WTC11 (cell line): ENCODE data around the gene FGF8.

Experiments used
- CBFB ChIP-seq: sonication (generic); formaldehyde crosslinking; IDR thresholded peaks from 2 replicates; pipeline ENCODE4 v1.8.1; 2022; ENCODE audit warnings: mild to moderate bottlenecking, low read depth, missing genetic modification reagents
- NR1H2 ChIP-seq: sonication (generic); formaldehyde crosslinking; IDR thresholded peaks from 2 replicates; pipeline ENCODE4 v1.9.0; 2021; ENCODE audit warnings: mild to moderate bottlenecking, moderate library complexity, missing genetic modification reagents

- no peak for TF ChIP-seq CBFB (CRISPR knock-in tag)
- TF ChIP-seq NR1H2 (CRISPR knock-in tag), result no peak
These were observed 7.8 kb upstream of the FGF8 start for GRCh38 chr10:101783736-101784118.
